Right ventricle myocardium superior (tissue), 1 donor: ENCODE results near the gene JDP2. TPM values are rescaled to one million over a fixed set of nuclear protein-coding genes. Genes with fewer than 3 reads are reported as not detected.
A peak's percentile ranks its signal among the peaks of the same experiment; 100 is the strongest.
"Not testable (repeated sequence)": the region's sequence is repeated elsewhere in the genome, so short reads cannot be mapped to it uniquely, and the experiment has no call there.

Experiments
- ATAC-seq: fragments of 200-7000 bp; cut with Tn5 transposase; one replicate; pipeline ENCODE4 v1.9.1; 2020; ENCODE audit warnings: mild to moderate bottlenecking; ENCODE audit not compliant: poor library complexity
- DNase-seq: peaks from one replicate; pipeline ENCODE4 v3.0.0-alpha.2; 2020
- intact Hi-C: fragments of 100-400 bp; cut with DNase I; formaldehyde crosslinking; loops from one replicate; pipeline ENCODE4 v1.11.2; 2022
- long read RNA-seq: library from polyadenylated mRNA; unstranded; transcript quantifications from one replicate; pipeline ENCODE4 v2.0.0, GENCODE V29; 2021
- total RNA-seq: library from RNA; stranded (reverse); fragmentation: NEBNext Ultra II Directional; extraction: Animal tissue kit (Norgen Biotek cat#: 25700); gene quantifications from one replicate; pipeline ENCODE4 v1.2.1, GENCODE V29; 2021
- donor health status: DM: no; HTN: yes; CAD: no; lungs with severe emphysema.

JDP2 gene, protein sequence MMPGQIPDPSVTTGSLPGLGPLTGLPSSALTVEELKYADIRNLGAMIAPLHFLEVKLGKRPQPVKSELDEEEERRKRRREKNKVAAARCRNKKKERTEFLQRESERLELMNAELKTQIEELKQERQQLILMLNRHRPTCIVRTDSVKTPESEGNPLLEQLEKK
- total RNA-seq: 22.1 TPM
- long read RNA-seq, full-length matches to known transcripts: 34 of 42 reads
- long read RNA-seq, partial matches to known transcripts: 2 of 42 reads
- long read RNA-seq, other reads (novel, unspliced or antisense): 6 of 42 reads

DNA sequence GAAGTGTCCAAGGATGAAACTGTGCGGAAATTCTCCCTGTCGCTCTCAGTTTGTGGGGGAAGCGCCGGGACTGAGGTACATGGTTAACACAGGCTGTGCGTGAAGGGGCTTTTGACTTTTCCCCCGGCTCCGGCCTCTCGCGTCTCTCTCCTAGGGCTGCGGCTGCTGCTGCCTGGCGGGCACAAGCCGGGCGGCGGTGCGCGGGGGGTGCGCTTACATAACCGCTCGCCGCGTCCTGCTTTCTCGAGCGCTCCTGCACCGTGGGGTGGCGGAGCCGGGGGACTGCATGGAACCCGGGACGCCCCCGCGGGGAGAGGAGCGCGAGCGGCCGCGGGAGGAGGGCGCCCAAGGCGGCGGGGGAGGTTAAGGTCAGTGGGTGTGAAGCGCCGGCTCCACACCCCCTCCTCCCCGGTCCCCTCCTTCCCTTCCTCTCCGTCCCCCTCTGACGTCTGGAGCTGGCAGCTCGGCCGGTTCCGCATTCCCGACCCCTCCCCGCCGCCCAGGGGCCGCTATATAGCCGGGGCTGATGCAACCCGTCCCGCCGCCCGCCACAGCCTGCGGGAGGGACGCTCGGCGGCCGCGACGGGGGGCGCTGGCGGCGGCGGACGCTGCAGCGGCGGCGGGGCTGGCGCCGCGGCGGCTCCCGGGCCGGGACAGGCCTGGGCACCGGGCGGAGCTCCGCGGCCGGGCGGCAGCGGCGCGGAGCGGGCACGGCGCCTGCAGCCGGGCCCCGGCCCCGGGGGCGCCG is at the start of gene JDP2:
Gene JDP2 (plus strand): TSS at position 541 of the 748 bp plus-strand sequence. CDS start 9,899 bp downstream, outside the sequence.
- intact Hi-C loops: loop anchor here (5.0 kb wide), 1 partner anchor 115 kb away; no protein-coding TSS in a partner anchor
- peak; percentile 91 for ATAC-seq
- DNase-seq: peak; percentile 98

DNA sequence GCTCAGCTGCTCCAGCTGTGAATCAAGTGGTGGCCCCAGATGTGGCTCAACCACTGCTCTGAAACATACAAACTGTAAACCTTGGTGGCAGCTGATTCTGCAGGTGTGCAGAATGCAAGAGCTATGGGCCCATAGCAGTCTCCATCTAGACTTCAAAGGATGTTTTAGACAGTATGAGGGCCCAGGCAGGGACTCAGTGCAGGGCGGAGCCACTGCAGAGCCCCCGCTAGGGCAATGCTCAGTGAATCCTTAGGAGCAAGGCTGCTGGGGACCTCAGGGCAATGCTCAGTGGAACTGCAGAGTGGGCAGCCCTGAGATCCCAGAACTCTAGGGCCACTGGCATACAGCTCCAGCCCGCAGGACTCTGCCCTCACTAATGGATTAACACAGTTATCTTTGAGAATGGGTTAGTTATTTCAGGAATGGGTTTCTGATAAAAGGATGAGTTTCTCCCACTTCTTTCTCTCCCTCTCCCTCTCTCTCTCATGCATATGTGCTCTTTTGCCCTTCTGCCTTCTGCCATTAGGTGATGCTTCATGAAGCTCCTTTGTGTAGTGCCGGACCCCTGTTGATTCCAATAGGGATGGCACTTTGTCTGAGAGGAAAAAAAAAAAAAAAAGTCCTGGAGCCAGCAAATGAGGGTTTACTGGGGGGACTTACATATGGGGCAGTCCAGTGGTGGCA is 48.4 kb upstream of the JDP2 start:
- intact Hi-C loops: no loop called here
- no peak for ATAC-seq
- no peak for DNase-seq

DNA sequence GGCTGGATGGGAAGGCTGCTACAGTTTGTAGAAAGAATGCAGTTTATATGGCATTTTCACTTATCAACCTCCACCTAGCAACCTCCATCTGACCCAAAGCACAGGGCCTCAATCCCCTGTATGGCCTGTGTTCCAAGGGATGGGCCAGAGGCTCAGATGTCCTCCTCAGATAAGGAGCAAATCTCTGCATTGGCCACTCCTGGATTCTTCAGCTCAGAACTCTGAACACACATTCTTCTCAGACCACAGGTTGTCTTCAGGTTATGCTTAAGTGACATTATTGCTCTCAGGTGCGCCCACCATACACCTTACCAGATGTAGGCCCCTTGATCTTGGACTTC is 47.9 kb upstream of the JDP2 start:
- DNase-seq: no peak
- intact Hi-C loops: no loop called here
- ATAC-seq: no peak

DNA sequence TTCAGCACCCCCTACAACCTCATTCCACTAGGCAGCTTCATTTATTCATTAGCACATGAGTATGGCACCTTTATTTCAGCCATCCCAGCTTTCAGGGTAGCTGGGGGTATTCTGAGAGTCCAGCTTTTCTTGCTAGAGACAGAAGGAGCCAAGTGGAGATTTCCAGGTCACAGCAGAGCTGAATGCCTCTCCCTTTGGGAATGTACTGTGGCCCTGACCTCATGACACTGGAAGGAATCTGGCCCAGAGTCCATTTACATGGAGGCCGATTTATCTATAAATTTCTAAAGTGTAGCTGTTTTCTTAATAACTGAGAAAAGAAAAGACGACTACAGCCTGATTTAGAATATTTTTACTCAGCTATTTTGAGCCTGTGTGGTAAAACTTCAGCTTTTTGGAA is 47.2 kb upstream of the JDP2 start:
- peak; percentile 48 for ATAC-seq
- DNase-seq: no peak
- intact Hi-C loops: no loop called here

DNA sequence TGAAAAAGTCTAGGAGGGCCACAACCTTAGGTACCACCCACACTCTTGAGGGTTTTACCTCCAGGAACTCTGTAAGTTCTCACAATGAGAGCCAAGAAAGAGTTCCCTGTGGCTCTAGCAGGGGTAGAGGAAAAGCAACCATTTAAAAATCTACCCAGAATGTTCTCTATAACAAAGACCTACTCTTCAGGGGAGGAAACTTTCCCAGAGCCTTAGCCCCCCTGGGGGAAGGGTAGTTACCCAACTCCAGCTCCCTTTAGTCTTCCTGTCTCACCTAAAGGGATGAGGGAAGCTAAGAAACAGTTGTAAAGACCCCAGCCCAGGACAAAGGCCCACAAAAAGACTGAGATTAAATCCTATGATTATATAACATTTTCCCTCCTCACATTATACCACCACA is 46.2 kb upstream of the JDP2 start:
- DNase-seq (no peak), ATAC-seq (no peak)
- intact Hi-C loops: no loop called here

DNA sequence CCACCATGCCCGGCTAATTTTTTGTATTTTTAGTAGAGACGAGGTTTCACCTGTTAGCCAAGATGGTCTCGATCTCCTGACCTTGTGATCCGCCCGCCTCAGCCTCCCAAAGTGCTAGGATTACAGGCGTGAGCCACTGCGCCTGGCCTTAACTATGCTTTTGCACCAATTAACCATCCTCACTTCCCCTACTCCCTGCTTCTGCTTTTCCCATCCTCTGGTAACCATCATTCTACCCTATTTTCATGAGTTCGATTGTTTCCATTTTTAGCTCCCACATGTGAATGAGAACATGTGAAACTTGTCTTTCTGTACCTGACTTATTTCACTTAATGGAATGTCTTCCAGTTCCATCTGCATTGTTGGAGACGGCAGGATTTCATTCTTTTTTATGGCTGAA is 44.6 kb upstream of the JDP2 start:
- intact Hi-C loops, ATAC-seq: not testable (repeated sequence)

DNA sequence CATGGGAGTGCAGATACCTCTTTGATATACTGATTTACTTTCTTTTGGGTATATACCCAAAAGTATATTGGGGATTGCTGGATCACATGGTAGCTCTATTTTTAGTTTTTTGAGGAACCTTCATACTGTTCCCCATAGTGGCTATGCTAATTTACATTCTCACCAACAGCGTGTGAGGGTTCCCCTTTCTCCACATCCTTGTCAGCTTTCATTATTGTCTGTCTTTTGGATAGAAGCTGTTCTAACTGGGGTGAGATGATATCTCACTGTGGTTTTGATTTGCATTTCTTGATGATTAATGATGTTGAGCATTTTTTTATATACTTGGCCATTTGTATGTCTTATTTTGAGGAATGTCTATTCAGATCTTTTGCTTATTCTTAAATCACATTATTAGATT is 44.1 kb upstream of the JDP2 start:
- intact Hi-C loops: no loop called here
- ATAC-seq (no peak), DNase-seq (no peak)

More for the DNA sequence above, 44.6 kb upstream of the JDP2 start:
- DNase-seq: not testable (repeated sequence)

DNA sequence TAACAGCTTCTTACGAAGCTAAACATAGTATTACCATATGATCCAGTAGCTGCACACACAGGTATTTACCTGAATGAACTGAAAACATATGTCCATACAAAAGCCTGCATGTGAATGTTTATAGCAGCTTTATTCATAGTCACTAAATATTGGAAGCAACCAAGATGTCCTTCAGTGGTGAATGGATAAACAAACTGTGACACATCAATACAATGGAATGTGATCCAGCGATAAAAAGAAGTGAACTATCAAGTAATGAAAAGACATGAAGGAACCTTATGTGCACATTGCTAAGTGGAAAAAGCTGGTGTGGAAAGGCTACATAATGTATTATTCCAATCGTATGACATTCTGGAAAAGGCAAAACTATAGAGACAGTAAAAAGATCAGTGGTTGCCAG is 38.1 kb upstream of the JDP2 start:
- ATAC-seq: no peak
- DNase-seq: no peak
- intact Hi-C loops: no loop called here

DNA sequence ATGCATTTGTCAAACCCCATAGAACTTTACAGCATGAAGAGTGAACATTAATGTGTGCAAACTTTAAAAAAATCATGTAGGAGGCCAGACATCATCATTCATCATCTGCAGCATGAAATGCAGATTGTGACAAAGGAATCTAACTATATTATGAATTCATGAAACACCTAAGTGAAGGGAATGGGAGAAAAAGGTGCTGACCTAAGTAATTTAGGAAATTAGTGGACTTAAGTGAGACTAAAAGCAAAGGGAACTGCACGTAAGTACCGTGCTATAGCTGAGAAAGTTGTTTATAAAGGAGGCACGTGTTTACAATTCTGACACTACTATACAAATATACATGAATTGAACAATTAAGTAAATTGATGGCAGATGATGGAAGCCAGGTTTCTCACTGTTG is 37.6 kb upstream of the JDP2 start:
- no peak for DNase-seq
- no peak for ATAC-seq
- intact Hi-C loops: no loop called here

DNA sequence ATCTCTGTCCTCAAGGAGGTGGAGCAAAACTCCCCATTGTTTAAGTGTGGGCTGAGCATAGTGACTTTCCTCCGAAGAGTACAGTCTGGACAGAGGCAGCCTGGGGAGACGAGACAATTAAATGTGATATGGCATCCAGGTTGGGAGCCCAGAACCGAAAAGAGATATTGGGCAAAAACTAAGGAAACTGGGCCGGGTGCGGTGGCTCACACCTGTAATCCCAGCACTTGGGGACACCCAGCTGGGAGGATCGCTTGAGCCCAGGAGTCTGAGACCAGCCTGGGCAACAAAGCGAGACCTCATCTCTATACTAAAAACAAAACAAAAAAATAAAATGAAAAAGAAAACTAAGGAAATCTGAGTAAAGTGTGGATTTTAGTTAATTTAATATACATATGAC is 35.9 kb upstream of the JDP2 start:
- DNase-seq: no peak
- intact Hi-C loops: no loop called here
- no peak for ATAC-seq

DNA sequence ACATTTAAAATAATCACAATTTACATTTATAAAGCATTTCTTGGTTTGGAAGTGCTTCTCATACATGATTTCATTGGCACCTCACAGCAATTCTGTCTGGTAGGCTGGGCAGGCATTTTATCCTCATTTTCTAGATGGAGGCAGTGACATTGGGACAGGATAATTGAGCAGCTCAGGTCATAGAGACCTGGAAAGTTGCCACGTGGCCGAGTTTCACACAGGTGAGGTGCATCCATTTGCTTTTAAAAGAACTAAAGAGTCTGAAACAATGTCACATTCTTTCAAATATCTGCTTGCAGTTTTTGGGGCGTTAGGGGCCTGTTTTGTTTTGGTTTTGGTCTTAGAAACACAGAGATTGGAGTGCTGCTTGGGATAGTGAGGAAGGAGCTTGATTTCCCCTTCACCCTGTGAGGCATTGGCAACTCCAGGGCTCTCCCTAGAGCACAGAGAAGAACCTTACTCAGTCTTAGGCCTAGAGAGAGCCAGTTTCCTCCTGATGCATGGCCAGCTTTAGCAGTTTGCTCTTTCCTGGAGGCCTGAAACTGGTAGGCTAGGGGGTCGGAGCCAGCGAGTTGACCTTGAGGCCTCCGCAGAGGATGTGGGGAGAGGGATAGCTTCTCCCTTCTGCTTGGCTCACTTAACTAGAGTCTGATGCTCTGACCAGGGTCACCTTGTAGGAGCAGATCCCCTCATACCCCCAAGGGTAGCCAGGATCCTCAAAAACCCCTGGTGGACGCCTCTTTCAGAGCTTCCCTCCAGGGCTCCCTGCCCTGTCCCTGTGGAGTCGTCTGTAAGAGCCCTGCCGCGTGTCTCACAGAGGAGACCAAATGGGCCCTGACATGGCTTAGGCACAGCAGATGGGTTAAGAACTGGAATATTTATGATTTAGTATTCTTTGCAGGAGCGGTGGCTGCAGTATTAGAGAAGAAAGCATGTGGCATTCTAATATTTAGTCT is 34.9 kb upstream of the JDP2 start:
- ATAC-seq (no peak), DNase-seq (no peak)
- intact Hi-C loops: no loop called here

DNA sequence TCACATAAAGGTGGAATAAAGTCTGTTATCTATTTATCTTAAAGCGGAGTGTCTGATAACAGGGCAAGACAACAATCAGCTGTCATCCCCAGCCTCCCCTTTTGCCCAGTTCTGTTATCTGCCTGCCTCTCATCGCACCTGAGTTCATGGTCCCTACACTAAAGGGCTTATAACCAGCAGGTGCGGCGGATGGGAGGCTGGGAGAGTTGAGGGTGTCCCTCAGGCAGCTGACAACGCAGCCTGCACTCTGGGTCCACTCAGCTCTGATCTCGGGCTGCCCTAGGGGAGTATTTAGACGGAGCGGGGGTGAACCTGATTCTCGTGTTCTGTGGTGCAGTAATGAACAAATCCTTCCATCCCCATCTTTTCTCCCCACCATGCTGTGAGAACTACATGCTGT is 34.0 kb upstream of the JDP2 start:
- intact Hi-C loops: no loop called here
- DNase-seq (no peak), ATAC-seq (no peak)

DNA sequence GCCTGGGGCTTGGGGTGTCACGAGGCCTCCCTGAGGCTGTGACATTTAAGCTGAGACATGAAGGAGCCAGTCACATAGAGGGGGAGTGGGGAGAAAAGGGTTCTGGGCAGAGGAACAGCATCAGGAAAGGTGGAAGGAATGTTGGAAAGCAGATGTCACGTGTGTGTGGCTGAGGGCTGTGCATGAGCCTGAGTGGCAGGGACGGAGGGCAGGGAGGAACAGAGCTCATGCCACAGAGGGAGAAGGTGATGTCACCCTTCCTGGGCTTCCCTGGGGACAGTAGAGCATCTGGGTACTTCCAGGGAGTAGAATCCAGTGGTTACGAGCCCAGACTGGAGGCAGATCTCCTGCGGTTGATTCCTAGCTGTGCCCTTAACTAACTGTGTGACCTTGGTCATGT is 32.0 kb upstream of the JDP2 start:
- ATAC-seq (no peak), DNase-seq (no peak)
- intact Hi-C loops: no loop called here

DNA sequence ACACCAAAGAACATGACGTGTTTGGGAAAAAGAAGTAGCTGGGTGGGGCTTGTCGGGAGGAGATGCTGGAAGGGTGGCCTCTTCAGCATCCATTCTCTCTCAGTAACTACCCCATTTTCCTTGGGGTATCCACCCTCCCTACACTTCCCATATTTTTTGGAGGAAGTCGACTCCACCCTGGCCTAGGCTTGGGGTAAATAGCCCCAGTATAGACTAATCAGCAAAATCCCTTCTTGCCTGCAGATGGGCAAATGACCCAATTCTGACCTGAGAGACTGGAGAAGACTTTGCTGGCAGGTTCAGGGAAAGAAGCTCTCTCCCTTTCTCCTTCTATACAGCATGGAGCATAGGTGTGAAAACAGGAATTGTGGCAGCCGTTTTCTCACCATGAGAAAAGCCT is 28.5 kb upstream of the JDP2 start:
- no peak for DNase-seq
- peak; percentile 16 for ATAC-seq
- intact Hi-C loops: no loop called here

DNA sequence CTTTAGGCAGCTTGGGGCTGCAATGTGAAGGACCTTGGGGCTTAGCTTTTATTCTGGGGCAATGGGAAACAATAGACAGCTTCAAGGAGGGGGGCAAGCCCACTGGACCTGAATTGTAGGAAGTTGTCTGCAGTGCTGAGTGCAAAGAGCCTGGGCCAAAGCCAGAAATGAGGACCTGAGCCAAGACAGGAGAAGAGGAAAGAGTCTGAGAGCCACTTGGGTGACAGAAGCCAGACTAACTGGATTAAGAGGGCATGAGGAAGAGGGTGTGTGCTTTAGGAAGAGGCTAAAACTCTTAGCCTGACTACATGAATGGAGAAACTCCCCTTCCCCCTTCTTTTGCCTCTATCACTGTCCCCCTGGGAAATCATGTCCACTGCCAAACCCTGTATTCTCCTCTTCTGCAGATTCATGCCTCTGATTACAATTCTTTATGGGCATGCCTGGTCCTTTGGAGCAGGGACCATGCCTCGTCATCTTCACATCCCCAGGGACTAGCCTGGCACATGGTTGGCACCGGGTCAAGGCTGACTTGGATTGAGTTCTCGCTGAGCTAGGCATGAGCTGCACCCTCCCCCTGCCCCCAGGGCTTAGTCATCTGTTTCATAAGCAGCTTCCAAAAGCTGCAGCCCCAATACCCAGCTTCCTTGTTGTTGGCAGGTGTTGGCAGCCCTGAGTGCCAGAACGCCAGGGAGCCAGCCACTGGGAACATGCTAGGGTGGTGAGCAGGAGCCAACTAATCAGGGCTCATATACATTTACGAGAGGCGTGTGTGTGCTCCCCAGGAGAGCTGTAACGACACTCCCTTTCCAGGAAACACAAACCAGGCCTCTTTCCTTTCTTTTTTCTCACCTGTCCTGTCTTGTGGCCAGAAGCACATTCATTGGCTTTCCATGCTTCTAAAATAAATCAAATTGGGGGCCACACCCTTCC is 27.7 kb upstream of the JDP2 start:
- DNase-seq: peak; percentile 94
- peak; percentile 94 for ATAC-seq
- intact Hi-C loops: no loop called here

DNA sequence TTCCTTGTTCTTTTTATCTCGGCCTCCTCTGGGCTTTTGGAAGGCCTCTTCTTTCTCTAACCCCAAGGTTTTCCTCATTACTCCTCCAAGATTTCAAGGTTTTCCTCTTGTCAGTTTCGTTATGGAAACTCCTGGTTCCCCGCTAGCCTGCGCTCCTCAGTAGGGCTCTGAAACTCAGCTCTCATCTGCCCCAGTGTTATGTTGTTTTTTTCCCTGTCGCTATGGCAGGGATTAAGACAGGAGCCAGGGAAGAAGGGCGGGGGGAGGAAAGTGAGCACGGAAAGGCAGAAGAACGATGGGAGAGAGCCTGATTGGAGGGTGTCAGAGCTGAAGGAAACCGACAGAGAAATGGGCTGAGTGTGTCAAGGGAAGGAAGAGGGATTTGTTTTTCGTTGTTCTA is 26.5 kb upstream of the JDP2 start:
- peak; percentile 63 for DNase-seq
- intact Hi-C loops: no loop called here
- peak; percentile 76 for ATAC-seq

DNA sequence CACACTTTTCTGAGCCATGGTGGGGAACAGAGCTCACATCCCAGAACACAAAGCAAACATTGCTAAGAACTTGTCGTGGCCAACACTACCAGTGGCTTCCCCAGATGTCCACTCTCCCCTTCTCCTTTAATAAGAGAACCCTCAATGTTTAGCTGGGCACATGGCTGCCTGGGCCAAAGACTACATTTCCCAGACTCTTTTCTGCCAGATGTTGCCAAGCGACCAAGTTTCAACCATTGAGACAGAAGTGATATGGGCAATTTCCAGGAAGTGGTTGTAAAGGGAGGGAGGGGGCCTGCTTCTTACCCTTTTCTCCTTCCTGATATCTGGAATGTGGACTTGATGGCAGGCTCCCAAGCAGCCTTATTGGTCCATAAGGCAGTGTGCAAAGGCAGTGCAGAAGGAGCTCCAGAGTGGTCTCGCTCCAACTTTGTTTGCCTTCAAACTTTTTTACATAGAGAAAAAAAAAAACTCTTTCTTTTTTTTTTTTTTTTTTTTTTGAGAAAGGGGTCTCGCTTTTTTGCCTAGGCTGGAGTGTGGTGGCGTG is 24.9 kb upstream of the JDP2 start:
- ATAC-seq: no peak
- DNase-seq: no peak
- intact Hi-C loops: no loop called here

DNA sequence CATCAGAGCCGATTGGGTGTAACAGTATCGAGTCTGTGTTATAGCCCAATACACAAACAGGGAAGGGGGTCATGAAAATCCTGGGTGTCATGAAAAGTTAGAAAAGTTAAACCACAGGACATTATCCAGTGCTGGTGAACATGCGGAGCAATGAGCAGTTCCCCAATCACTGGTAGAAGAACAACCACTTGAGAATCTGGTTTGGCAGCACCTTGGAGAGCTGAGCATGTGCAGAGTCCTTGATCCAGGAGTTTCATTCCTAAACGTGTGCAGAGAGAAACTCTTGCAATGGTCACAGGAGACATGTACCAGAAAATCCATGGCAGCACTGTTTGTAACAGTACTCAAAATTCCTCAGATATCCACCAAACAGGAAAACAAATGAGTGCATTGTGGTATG is 23.0 kb upstream of the JDP2 start:
- intact Hi-C loops: no loop called here
- no peak for ATAC-seq
- DNase-seq: no peak
